GM18502 (cell line): ENCODE results near the gene ZFTA.
"Not testable (repeated sequence)": the region's sequence is repeated elsewhere in the genome, so short reads cannot be mapped to it uniquely, and the experiment has no call there.

Experiments used
- ATAC-seq: cut with Tn5 transposase; IDR thresholded peaks from one replicate; pipeline ENCODE4 v1.9.1; 2021; ENCODE audit warnings: mild to moderate bottlenecking; ENCODE audit not compliant: unreplicated experiment, poor library complexity

ZFTA gene

GRCh38 chr11:63782749-63783148 lies 14.2 kb upstream of the ZFTA start:
- ATAC-seq, result no peak

DNA sequence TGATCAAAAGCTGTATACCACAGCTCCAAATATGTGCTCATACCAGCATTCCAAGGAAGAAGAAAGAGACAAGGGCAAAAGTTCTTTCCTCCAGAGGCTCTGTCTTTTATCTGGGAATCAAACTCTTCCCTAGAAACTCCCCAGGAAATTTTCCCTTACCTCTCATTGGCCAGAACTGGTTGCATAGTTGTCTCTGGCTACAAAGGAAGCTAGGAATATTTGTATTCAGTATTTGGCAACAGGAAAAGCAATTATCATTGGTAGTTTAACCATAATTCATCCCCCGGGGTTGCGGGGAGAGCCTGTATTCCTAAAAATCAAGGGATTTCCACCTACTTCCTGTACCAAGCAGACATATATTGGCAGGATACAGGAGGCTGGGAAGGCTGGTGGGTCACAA lies 10.5 kb upstream of the ZFTA start:
- ATAC-seq, result no peak

- ATAC-seq, result no peak
Observed at GRCh38 chr11:63775191-63775590, 6.6 kb upstream of the ZFTA start.

- not testable (repeated sequence) for ATAC-seq
Observed at GRCh38 chr11:63771741-63772318, 3.3 kb upstream of the ZFTA start.

DNA sequence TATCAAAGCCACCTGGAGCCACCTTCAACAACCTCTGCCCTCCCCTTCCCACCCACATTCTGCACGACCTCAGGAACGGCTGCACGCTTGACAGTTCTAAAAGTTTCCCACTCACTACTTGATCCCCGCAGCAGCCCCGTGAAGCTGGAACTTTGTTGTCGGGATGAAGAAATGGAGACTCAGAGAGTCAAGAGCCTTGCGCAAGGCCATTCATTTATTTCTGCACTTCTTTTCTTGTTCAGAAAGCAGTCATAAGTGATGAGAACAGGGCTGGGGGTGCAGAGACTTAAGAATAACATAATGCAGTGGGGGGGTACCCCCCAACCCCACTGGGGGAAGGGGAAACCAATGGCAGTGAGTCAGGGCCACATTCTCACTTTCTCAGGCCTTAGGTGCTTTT lies 2.2 kb upstream of the ZFTA start:
- ATAC-seq, result no peak

DNA sequence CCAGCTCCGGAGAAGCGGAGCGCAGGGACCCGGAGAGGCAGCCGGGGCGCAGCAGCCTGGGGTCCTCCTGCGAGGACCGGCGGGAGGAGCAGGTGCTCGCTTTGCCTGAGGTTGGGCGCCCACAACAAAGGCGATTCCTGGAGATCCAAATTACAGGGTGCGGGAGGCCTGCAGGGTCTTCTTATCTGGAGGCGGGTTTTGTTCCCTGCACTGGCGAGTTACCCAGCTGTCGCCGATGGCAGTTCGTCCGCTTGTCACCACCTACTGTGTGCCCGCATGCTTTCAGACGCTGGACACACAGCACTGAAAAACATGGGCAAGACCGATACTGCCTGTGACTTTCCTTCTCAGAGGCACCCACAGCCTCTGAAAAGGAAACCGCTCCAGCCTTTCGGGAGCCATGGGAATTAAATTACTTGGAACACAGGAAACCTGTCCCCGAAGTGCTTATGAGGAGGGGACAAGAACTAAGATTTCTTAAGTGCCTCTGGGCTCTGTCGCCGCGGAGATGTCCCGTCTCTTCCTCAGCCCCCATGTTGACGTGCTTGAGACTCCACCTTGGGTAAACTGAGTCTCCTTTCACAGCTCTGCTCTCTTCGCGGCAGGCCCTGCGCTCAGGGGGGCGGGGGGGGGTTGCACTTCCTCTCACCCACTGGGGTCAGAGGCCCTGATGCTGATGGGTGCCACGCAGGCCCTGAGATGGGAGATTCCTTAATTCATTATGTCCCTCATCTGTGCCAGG lies 1.3 kb upstream of the ZFTA start:
- no peak for ATAC-seq

DNA sequence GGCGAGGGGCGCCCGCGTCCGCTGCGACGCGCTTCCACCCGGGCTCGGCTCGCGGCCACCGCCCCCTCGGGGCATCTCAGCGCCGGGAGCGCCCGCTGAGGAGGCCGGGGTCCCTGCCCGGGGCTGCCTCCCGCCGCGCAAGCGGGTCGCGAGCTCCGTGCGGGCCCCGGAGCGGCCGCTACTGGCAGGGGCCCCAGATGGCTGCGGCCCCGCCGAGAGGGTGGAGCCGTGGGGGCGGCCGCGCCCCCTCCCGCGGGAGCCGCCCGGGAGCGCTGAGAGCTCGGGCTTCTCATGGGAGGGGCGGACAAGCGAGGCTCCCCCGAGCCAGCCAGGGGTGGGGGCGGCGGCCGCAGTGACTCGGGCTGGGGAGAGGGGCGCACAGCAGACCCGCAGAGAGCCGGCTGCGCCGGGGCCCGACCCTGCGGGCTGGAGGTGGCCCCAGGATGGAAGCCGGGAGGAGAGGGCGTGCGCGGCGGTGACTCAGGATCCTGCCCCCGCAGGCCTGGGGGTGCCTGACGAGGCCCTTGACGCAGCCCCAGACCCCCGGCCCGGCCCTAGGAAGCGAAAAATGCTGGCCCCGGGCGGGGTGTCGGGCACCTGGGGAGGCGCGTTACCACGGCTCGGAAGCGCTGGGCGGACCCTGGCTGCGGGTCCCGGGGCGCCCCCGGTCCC lies 603 bp upstream of the ZFTA start:
- no peak for ATAC-seq

GRCh38 chr11:63767565-63768236 lies 874 bp downstream of the ZFTA start:
- no peak for ATAC-seq

- no peak for ATAC-seq
Observed at GRCh38 chr11:63767267-63767564, 1.4 kb downstream of the ZFTA start.

DNA sequence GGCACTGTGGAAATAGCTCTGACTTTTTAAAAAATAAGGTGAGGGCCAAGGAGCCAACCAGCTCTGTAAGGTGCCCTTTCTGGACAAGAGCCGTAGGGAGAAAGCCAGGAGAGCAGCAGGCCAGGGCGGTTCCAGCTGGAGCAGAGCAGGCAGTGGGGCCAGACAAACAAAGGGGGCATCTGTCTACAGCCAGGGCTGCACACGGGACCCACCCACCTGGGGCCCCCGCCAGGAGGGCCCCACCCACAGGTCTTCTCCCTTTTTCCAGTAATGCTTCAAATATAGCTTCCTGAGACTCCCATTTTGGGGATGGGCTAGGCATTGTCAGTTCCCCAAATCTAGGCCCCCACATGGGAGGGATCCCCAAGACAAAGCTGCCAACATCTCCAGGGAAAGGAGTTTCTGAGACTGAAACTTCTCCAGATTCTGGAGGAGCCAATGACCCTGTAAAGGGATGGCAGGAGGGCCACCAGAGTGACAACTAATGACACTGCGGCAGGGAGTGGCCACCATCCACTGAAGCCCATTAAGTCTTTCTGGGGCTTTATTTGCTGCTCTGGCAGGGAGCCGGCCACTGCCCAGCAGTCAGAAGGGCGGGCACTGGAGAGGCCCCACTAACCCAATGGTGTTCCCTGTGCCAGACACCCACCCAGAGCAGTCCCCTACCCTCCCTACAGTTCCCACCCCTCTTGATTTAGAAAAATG lies 1.9 kb downstream of the ZFTA start:
- no peak for ATAC-seq

DNA sequence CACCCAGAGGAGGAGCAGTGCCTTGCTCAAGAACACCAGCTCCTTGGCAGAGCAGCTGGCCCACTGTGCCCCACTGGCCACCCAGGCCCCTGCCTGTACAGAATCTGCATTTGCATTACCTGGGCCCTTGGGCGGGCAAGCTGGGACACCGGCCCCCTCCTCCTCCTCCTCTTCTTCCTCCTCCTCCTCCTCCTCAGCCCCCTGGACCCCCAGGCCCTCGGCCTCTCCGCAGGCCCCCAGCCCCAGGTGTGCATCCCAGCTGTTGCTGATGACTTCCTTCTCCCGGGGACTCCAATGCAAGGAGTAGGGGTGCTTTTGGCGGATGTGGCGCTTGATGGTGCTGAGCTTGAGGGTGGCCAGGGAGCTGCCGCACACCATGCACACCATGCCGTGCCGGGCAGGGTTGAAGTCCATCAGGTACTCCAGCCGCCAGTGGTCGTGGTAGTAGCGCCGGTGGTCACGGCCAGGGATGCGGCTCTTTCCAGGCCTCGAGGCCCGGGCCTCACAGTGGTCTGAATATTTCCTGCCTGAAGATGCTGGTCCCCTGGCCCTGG lies 2.8 kb downstream of the ZFTA start:
- no peak for ATAC-seq

GRCh38 chr11:63764679-63765647 lies 3.6 kb downstream of the ZFTA start:
- no peak for ATAC-seq

GRCh38 chr11:63764340-63764678 lies 4.3 kb downstream of the ZFTA start:
- ATAC-seq, result no peak

DNA sequence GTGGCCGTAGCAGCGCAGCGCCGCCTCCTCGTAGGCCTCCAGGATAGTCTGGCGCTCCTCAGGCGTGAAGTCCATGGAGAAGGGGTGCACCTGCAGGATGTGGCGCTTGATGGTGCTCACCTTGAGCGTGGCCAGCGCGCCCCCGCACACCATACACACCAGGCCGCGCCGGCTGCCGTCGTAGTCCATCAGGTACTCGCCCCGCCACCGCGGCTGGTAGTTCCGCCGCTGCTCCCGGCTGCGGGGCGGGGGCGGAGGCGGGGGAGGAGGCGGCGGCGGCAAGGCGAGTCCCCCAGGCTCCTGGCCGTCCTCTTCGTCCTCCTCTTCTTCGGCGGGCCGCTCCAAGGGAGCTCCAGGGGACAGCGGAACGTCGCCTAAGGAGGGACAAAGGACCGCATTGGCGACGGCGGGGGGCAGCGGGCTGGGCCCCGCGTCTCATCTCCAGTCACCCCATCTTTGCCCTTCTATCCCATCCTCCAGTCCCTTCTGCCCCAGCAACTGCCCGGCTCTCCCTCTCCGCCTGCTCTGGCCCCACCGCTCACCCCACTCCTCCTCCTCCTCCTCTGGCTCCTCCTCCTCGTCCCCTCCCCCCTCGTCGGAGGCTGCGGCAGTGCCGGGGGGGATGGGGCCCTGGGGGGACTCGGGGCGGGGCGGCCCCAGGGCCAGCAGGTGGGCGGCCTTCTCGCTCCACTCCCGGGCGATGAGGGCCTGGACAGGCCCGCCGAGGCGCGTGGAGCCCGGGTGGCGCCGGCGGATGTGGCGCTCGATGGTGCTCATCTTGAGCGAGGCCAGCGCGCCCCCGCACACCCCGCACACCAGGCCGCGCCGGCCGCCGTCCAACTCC lies 4.9 kb downstream of the ZFTA start:
- no peak for ATAC-seq

DNA sequence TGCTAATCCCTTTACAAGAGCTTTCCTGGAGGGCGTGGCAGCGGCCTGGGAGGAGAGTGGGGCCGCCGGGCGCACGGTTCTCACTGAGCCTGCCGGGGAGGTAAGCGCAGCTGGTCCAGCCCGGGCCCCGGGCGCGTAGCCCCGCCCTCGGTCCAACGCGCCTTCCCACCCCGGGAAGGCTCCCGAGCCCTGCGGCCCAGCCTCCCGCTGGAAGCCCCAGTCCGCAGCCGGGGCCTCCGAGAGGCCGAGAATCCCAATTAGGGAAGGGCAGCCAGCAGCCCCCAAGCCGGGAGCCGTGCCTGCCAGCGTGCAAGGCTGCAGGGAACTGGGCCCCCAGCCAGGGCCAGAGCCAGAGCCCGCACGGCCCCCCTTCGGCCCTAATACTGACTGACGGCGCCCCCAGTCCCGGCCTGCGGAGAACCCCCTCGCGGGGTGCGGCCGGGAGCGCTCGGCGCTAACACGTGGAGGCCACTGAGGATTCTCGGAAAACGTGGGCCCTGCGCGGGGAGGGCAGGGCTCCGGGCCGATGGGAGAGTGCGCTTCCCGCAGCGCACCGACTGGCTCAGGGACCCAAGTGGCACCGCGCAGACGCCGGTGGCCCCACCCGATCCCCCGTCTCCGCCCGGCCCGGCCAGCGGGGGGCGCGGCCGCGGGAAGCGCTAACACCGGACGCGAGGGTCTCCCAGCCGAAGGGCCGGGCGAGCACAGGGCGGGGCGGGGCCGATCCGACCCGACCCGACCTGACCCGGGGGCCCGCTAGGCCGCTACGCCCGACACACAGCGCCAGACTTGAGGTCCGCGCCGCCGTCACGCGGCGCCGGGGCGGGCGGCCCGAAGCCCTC lies 5.7 kb downstream of the ZFTA start:
- ATAC-seq, result no peak

- ATAC-seq, result no peak
Observed at GRCh38 chr11:63761931-63762653, 6.5 kb downstream of the ZFTA start.

DNA sequence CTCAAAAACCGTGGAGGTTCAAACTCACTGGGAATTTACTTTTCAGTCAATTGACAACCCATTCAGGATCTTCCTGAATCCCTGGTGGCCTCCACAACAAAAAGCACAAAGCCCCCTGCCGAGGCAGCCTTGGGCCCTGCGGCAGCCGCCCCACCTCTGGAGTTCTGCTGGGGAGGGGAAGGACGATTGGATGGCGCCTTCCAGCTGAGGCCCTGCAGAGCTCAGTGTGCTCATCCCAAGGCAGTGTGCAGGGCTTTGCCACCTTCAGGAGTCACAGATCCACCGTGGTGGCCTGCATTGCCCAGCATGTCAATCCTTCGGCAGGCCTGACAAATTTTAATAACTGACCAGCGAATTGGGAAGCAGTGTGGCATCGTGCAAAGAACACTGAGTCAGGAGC lies 7.4 kb downstream of the ZFTA start:
- no peak for ATAC-seq
